Esophagus muscularis mucosa (tissue), 4 donors: ENCODE results near the gene HES2. TPM values are rescaled to one million over a fixed set of nuclear protein-coding genes. Genes with fewer than 3 reads are reported as not detected.
"Not testable (repeated sequence)": the region's sequence is repeated elsewhere in the genome, so short reads cannot be mapped to it uniquely, and the experiment has no call there.

ENCODE experiments used
- DNase-seq: peaks from one replicate; pipeline ENCODE4 v3.0.0-alpha.2; 2017; ENCODE audit errors: extremely low spot score
- H3K27ac ChIP-seq, 4 donors: fragments of 200-600 bp; sonication (generic); replicated peaks in 1 of 4; 1 replicate in 3 of 4; 2 replicates in 1 of 4; pipeline ENCODE4 v1.5.1; 2016 to 2019; ENCODE audit warnings: mild to moderate bottlenecking in 1 of 4
- H3K27me3 ChIP-seq, 4 donors: fragments of 200-600 bp; sonication (generic); one replicate each; pipeline versions ENCODE4 v1.5.1 to v1.6.0; 2016 to 2019
- H3K36me3 ChIP-seq, 4 donors: fragments of 200-600 bp; sonication (generic); one replicate each; pipeline ENCODE4 v1.5.1; 2016 to 2019
- H3K4me1 ChIP-seq, 4 donors: fragments of 200-600 bp; sonication (generic); one replicate each; pipeline ENCODE4 v1.5.1; 2016 to 2019
- H3K4me3 ChIP-seq, 4 donors: fragments of 200-600 bp; sonication (generic); 1 replicate in 2 of 4; 2 replicates in 2 of 4; pipeline ENCODE4 v1.5.1; 2016 to 2019; ENCODE audit warnings: mild to moderate bottlenecking in 4 of 4, moderate library complexity in 1 of 4
- H3K9me3 ChIP-seq, 4 donors: fragments of 200-600 bp; sonication (generic); 1 replicate in 3 of 4; 2 replicates in 1 of 4; pipeline ENCODE4 v1.5.1; 2016 to 2019
- CTCF ChIP-seq, 3 experiments: fragments of 200-600 bp in 2 of 3; fragments of 450-650 bp in 1 of 3; sonication (generic) in 2 of 3; IDR thresholded peaks; one replicate each; pipeline ENCODE4 v1.5.1; 2017 to 2019; ENCODE audit warnings: antibody characterized with exemption in 3 of 3, mild to moderate bottlenecking in 2 of 3, moderate library complexity in 1 of 3
- EP300 ChIP-seq: sonication (generic); formaldehyde crosslinking; IDR thresholded peaks from one replicate; pipeline ENCODE4 v1.6.1; 2017; ENCODE audit warnings: antibody characterized with exemption
- POLR2A ChIP-seq: fragments of 450-650 bp; IDR thresholded peaks from one replicate; pipeline ENCODE4 v1.6.1; 2017; ENCODE audit warnings: antibody characterized with exemption, moderate library complexity, mild to moderate bottlenecking, low read depth
- POLR2AphosphoS5 ChIP-seq, 2 donors: sonication (generic); formaldehyde crosslinking; IDR thresholded peaks; one replicate each; pipeline ENCODE4 v1.6.1; 2017; ENCODE audit warnings: antibody characterized with exemption in 2 of 2
- WGBS: methylation state at CpG from one replicate; pipeline ENCODE4 v1.1.5; 2018; 5-methylcytosine and 5-hydroxymethylcytosine counted together
- intact Hi-C: fragments of 100-400 bp; cut with DNase I; formaldehyde crosslinking; loops from one replicate; pipeline ENCODE4 v1.15.1; 2023
- total RNA-seq, 4 donors: library from RNA; depleted of rRNA; stranded (reverse); fragments of >200 nt; gene quantifications; one replicate each; pipeline versions ENCODE4 v1.1.0 to v1.2.1, GENCODE V29; 2016

The HES2 gene
- total RNA-seq, 4 donors from 2014 or later, result not detected

- Histone ChIP-seq H3K27ac (no peak overlapping the region), H3K4me1 (peaks cover 7 to 17% (median 11%) of the 10 kb centered on the region in 4 donors), H3K36me3 (peaks cover 0 to 34% (median 10%) of the 10 kb centered on the region in 4 donors), H3K9me3 (no peaks in the 10 kb centered on the region), H3K4me3 (peak overlapping the region; percentile 2 to 48 (median 30)), H3K27me3 (peaks cover 0 to 88% (median 11%) of the 10 kb centered on the region in 4 donors)
- no peak for DNase-seq
- WGBS, result 59% methylated on average over 20 of the region's 39 CpGs
- no peak for TF ChIP-seq EP300
- no peak for TF ChIP-seq CTCF (IDR thresholded peaks at IDR 0.05)
- no peak for TF ChIP-seq POLR2AphosphoS5 (IDR thresholded peaks at IDR 0.05)
- TF ChIP-seq POLR2A, result no peak
- intact Hi-C loops, result no loop called here
Measured at GRCh38 chr1:6460301-6461050, 40.8 kb upstream of the HES2 start.

- H3K36me3 ChIP-seq, result peaks cover 0 to 32% (median 10%) of the 10 kb centered on the region in 4 donors
- no peak for TF ChIP-seq CTCF (IDR thresholded peaks at IDR 0.05)
- TF ChIP-seq POLR2A, result no peak
- no peak for TF ChIP-seq POLR2AphosphoS5 (IDR thresholded peaks at IDR 0.05)
- TF ChIP-seq EP300, result no peak
- H3K9me3 ChIP-seq, result no peaks in the 10 kb centered on the region
- H3K4me1 ChIP-seq, result peaks cover 7 to 23% (median 17%) of the 10 kb centered on the region in 4 donors
- WGBS, result 11% methylated on average over 15 of the region's 18 CpGs
- no peak for DNase-seq
- H3K4me3 ChIP-seq, result peak overlapping the region; percentile 2 to 48 (median 30)
- no peak overlapping the region for H3K27ac ChIP-seq
- intact Hi-C loops, result no loop called here
- peaks cover 0 to 88% (median 11%) of the 10 kb centered on the region in 4 donors for H3K27me3 ChIP-seq
Measured at GRCh38 chr1:6459850-6460265, 40.1 kb upstream of the HES2 start.

GRCh38 chr1:6456800-6457466 lies 37.2 kb upstream of the HES2 start:
- DNase-seq, result no peak
- Histone ChIP-seq H3K4me1 (peaks cover 4 to 36% (median 27%) of the 10 kb centered on the region in 4 donors), H3K27ac (no peak overlapping the region), H3K36me3 (peaks cover 0 to 12% (median under 1%) of the 10 kb centered on the region in 4 donors), H3K27me3 (peaks cover 0 to 92% (median 12%) of the 10 kb centered on the region in 4 donors), H3K4me3 (no peak overlapping the region), H3K9me3 (no peaks in the 10 kb centered on the region)
- TF ChIP-seq EP300 (no peak), POLR2A (no peak), POLR2AphosphoS5 (IDR thresholded peaks at IDR 0.05) (no peak), CTCF (IDR thresholded peaks at IDR 0.05) (no peak)
- WGBS, result 67% methylated on average over 10 of the region's 11 CpGs
- intact Hi-C loops, result no loop called here

GRCh38 chr1:6455752-6456520 lies 36.2 kb upstream of the HES2 start:
- H3K9me3 ChIP-seq, H3K36me3 ChIP-seq, H3K27ac ChIP-seq, H3K4me3 ChIP-seq, intact Hi-C loops, DNase-seq: not testable (repeated sequence)
- Histone ChIP-seq H3K27me3 (peaks cover 0 to 92% (median 19%) of the 10 kb centered on the region in 4 donors), H3K4me1 (peaks cover 4 to 35% (median 27%) of the 10 kb centered on the region in 4 donors)
- 32% methylated on average over 35 of the region's 58 CpGs for WGBS
